Mesenteric fat pad (tissue), 1 donor: ENCODE results near the gene ZNF618. TPM values are rescaled to one million over a fixed set of nuclear protein-coding genes. Genes with fewer than 3 reads are reported as not detected.

ENCODE experiments used
- DNase-seq: peaks from one replicate; pipeline ENCODE4 v3.0.0-alpha.2; 2020; ENCODE audit warnings: low spot score
- total RNA-seq: library from RNA; stranded (reverse); fragmentation: NEBNext Ultra II Directional; extraction: Animal tissue kit (Norgen Biotek cat#: 25700); gene quantifications from one replicate; pipeline ENCODE4 v1.2.1, GENCODE V29; 2021
- donor health status: DM: yes; HTN: yes; CAD: no.

ZNF618 gene
- total RNA-seq, 1 donor from 2014 or later = 8.2 TPM

- DNase-seq = no peak
Measured at GRCh38 chr9:114077162-114077837, 201.2 kb downstream of the ZNF618 start.

- DNase-seq = no peak
Measured at GRCh38 chr9:114078021-114078780, 202.1 kb downstream of the ZNF618 start, which contains the start of gene AMBP. TSS of gene AMBP (minus strand) at chr9:114078300. CDS start at chr9:114078209, 91 bp downstream.

- no peak for DNase-seq
Measured at GRCh38 chr9:114078781-114079156, 202.7 kb downstream of the ZNF618 start.

- DNase-seq = no peak
Measured at GRCh38 chr9:114080195-114080772, 204.2 kb downstream of the ZNF618 start.

GRCh38 chr9:114080773-114081440 lies 204.8 kb downstream of the ZNF618 start:
- peak; percentile 68 for DNase-seq

- DNase-seq = peak; percentile 68
Measured at GRCh38 chr9:114081441-114082016, 205.4 kb downstream of the ZNF618 start.

GRCh38 chr9:114082017-114082762 lies 206.1 kb downstream of the ZNF618 start:
- DNase-seq = peak; percentile 89

- DNase-seq = peak; percentile 16
Measured at GRCh38 chr9:114082763-114083412, 206.8 kb downstream of the ZNF618 start.

GRCh38 chr9:114083666-114084065 lies 207.6 kb downstream of the ZNF618 start:
- DNase-seq = peak; percentile 67

- DNase-seq = peak; percentile 51
Measured at GRCh38 chr9:114084282-114085073, 208.4 kb downstream of the ZNF618 start.

GRCh38 chr9:114085387-114085789 lies 209.3 kb downstream of the ZNF618 start:
- peak; percentile 86 for DNase-seq

- peak; percentile 30 for DNase-seq
Measured at GRCh38 chr9:114086009-114086408, 209.9 kb downstream of the ZNF618 start.

GRCh38 chr9:114086607-114087006 lies 210.5 kb downstream of the ZNF618 start:
- no peak for DNase-seq

GRCh38 chr9:114087721-114088120 lies 211.6 kb downstream of the ZNF618 start:
- peak; percentile 45 for DNase-seq

GRCh38 chr9:114088571-114089170 lies 212.6 kb downstream of the ZNF618 start:
- peak; percentile 78 for DNase-seq

- peak; percentile 84 for DNase-seq
Measured at GRCh38 chr9:114089206-114089840, 213.2 kb downstream of the ZNF618 start.

GRCh38 chr9:114090798-114091197 lies 214.7 kb downstream of the ZNF618 start:
- DNase-seq = peak; percentile 49

GRCh38 chr9:114091711-114092110 lies 215.6 kb downstream of the ZNF618 start:
- peak; percentile 76 for DNase-seq
